ENCODE results near the gene MUC12. TPM values are rescaled to one million over a fixed set of nuclear protein-coding genes. Genes with fewer than 3 reads are reported as not detected.

MUC12 gene, protein sequence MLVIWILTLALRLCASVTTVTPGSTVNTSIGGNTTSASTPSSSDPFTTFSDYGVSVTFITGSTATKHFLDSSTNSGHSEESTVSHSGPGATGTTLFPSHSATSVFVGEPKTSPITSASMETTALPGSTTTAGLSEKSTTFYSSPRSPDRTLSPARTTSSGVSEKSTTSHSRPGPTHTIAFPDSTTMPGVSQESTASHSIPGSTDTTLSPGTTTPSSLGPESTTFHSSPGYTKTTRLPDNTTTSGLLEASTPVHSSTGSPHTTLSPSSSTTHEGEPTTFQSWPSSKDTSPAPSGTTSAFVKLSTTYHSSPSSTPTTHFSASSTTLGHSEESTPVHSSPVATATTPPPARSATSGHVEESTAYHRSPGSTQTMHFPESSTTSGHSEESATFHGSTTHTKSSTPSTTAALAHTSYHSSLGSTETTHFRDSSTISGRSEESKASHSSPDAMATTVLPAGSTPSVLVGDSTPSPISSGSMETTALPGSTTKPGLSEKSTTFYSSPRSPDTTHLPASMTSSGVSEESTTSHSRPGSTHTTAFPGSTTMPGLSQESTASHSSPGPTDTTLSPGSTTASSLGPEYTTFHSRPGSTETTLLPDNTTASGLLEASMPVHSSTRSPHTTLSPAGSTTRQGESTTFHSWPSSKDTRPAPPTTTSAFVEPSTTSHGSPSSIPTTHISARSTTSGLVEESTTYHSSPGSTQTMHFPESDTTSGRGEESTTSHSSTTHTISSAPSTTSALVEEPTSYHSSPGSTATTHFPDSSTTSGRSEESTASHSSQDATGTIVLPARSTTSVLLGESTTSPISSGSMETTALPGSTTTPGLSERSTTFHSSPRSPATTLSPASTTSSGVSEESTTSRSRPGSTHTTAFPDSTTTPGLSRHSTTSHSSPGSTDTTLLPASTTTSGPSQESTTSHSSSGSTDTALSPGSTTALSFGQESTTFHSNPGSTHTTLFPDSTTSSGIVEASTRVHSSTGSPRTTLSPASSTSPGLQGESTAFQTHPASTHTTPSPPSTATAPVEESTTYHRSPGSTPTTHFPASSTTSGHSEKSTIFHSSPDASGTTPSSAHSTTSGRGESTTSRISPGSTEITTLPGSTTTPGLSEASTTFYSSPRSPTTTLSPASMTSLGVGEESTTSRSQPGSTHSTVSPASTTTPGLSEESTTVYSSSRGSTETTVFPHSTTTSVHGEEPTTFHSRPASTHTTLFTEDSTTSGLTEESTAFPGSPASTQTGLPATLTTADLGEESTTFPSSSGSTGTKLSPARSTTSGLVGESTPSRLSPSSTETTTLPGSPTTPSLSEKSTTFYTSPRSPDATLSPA (N-terminal part only)
- 12.5 to 23.4 TPM (median 19.2 TPM) in 5 replicates for total RNA-seq (2022; extraction: Qiagen RNA extraction)

DNA sequence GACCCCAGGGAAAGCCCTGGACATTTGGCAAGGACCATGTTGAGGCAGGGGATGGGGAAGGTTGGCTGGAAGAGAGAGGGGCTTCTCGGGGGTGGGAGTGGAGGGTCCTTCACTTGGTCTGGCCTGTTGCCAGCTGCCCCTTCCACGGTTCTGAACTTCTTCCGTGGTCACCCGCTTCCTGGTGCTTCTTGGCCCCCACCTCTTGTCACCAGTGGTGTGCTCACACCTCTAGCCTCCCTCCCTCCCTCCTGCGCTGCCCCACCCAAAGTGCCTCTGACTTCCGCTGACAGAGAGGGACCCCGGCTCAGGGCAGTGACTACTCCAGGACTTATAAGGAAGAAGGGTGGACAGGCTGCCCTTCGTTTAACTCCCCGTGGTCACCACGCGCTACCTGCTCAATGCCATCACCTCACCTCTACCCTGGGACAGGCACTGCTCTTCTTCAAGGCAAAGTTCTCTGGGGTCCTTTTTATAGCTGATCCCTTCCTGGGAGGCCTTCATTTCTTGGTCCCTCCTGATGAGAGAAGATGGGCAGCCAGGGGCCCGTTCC is at the start of gene MUC12:
TSS of gene MUC12 (plus strand) at position 500 of the 550 bp plus-strand sequence. CDS start 58 bp downstream, outside the sequence.

DNA sequence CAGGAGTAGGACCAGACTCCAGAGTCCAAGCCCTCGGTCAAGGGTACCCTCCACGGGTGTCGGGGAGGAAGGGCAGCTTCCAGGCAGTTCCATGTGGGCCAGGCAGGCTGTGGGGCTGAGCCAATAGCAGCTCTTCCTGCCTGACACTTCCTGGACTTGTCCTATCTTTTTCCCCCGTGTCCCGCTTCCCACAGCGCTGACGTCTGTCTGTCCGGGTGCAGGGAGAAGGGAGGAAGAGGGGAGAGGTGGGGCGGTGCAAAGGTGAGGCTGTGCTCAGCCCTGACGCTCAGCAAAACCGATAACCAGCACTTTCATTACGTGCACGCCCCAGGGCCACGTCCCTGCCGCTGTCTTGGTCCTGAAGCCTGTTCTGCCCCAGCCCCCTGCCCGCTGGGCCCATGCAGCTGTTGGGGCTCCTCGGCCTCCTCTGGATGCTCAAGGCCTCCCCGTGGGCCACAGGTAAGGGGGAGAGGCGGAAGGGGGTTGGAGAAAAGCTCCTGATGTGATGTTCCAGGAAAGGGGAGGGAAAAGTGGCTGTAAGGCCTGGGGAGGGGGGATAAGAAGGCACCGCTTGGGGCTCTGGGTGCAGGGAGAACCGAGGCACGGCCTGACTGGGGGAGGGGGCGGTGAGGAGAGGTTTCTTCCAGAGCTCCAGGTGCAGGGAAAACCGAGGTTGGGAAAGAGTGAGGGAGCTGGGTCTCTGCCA is 20.0 kb upstream of the MUC12 start, which contains the start of gene MUC3A:
TSS of gene MUC3A (plus strand) at position 308 of the 706 bp plus-strand sequence. CDS start at position 399, 91 bp downstream.

Other genes starting within 250 kb of the MUC12 start
- gene EPO, start 249.1 kb upstream of the MUC12 start, total RNA-seq (2022; extraction: Qiagen RNA extraction) = 0.09 TPM in 1 of 5 replicates, not detected in the others
- not detected in 5 replicates for gene ZAN, start 236.0 kb upstream of the MUC12 start, total RNA-seq (2022; extraction: Qiagen RNA extraction)
- 38.4 to 43.1 TPM (median 40.6 TPM) in 5 replicates for gene EPHB4, start 142.0 kb upstream of the MUC12 start, total RNA-seq (2022; extraction: Qiagen RNA extraction)
- 13.3 to 15.9 TPM (median 13.9 TPM) in 5 replicates for gene SLC12A9, start 116.9 kb upstream of the MUC12 start, total RNA-seq (2022; extraction: Qiagen RNA extraction)
- 42.1 to 58.3 TPM (median 52.4 TPM) in 5 replicates for gene TRIP6, start 102.2 kb upstream of the MUC12 start, total RNA-seq (2022; extraction: Qiagen RNA extraction)
- gene SRRT, start 94.5 kb upstream of the MUC12 start, total RNA-seq (2022; extraction: Qiagen RNA extraction) = 116 to 144 TPM (median 134 TPM) in 5 replicates
- 4.3 to 6.3 TPM (median 5.4 TPM) in 5 replicates for gene UFSP1, start 79.8 kb upstream of the MUC12 start, total RNA-seq (2022; extraction: Qiagen RNA extraction)
- 2.3 to 3.5 TPM (median 3.1 TPM) in 5 replicates for gene ACHE, start 73.7 kb upstream of the MUC12 start, total RNA-seq (2022; extraction: Qiagen RNA extraction)
- gene MUC3A, start 20.0 kb upstream of the MUC12 start, total RNA-seq (2022; extraction: Qiagen RNA extraction) = 15.2 to 23.8 TPM (median 22.2 TPM) in 5 replicates
- 0.02 to 0.11 TPM (median 0.02 TPM) in 5 replicates for gene MUC17, start 50.5 kb downstream of the MUC12 start, total RNA-seq (2022; extraction: Qiagen RNA extraction)
- 12.4 to 15.5 TPM (median 13.1 TPM) in 5 replicates for gene TRIM56, start 115.9 kb downstream of the MUC12 start, total RNA-seq (2022; extraction: Qiagen RNA extraction)
- 1,708 to 2,057 TPM (median 1,848 TPM) in 5 replicates for gene SERPINE1, start 157.5 kb downstream of the MUC12 start, total RNA-seq (2022; extraction: Qiagen RNA extraction)
- 146 to 161 TPM (median 152 TPM) in 5 replicates for gene AP1S1, start 184.9 kb downstream of the MUC12 start, total RNA-seq (2022; extraction: Qiagen RNA extraction)
- 11.1 to 31.9 TPM (median 20.1 TPM) in 5 replicates for gene VGF, start 196.0 kb downstream of the MUC12 start, total RNA-seq (2022; extraction: Qiagen RNA extraction)
- gene NAT16, start 210.7 kb downstream of the MUC12 start, total RNA-seq (2022; extraction: Qiagen RNA extraction) = 0.13 to 0.19 TPM (median 0.15 TPM) in 5 replicates
- gene MOGAT3, start 231.5 kb downstream of the MUC12 start, total RNA-seq (2022; extraction: Qiagen RNA extraction) = not detected in 5 replicates
- gene PLOD3, start 248.0 kb downstream of the MUC12 start, total RNA-seq (2022; extraction: Qiagen RNA extraction) = 68.9 to 89.2 TPM (median 82.6 TPM) in 5 replicates
- gene ZNHIT1, start 248.6 kb downstream of the MUC12 start, total RNA-seq (2022; extraction: Qiagen RNA extraction) = 69.7 to 103 TPM (median 87.4 TPM) in 5 replicates